GM13977 (cell line): ENCODE results near the gene FRMD4B.
"Not testable (repeated sequence)": the region's sequence is repeated elsewhere in the genome, so short reads cannot be mapped to it uniquely, and the experiment has no call there.

ENCODE experiments used
- DNase-seq: peaks from one replicate; pipeline ENCODE4 v3.0.0; 2012; ENCODE audit warnings: low spot score
- in situ Hi-C: fragments of 300-500 bp; cut with MboI; formaldehyde crosslinking; loops from one replicate; pipeline ENCODE4 v1.12.0; 2022; ENCODE audit warnings: low sequenced_read_pairs, low pct_unique_long_range_greater_than_20kb, mixed read lengths, inconsistent platforms; ENCODE audit not compliant: unreplicated experiment
- TF ChIP-seq, protein P1 (sequence below): IDR thresholded peaks from 2 replicates; pipeline ENCODE4 v1.5.1; 2012; ENCODE audit warnings: mild to moderate bottlenecking, control low read depth; ENCODE audit not compliant: insufficient read depth; ENCODE audit errors: extremely low read depth, missing control alignments

Gene FRMD4B

DNA sequence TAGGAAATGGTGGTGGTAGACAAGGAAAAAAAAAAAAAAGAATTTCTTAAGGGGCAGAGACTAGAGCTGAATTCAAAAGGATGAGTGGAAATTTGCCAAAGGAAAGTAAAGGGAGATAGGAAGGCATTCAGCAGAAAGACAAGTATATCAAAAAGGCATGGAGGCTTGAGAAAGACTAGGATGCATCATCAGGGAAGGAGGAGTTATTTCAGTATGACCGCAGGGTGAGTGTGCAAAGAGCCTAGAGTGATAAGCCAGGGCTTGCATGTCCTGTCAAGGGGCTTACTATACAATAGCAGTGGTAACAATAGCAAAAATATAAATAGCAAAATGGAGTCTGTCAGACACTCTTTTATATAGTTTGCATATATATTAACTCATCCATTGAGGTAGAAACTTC lies 112.0 kb downstream of the FRMD4B start:
- in situ Hi-C loops = no loop called here
- DNase-seq = no peak
- TF ChIP-seq, protein P1, sequence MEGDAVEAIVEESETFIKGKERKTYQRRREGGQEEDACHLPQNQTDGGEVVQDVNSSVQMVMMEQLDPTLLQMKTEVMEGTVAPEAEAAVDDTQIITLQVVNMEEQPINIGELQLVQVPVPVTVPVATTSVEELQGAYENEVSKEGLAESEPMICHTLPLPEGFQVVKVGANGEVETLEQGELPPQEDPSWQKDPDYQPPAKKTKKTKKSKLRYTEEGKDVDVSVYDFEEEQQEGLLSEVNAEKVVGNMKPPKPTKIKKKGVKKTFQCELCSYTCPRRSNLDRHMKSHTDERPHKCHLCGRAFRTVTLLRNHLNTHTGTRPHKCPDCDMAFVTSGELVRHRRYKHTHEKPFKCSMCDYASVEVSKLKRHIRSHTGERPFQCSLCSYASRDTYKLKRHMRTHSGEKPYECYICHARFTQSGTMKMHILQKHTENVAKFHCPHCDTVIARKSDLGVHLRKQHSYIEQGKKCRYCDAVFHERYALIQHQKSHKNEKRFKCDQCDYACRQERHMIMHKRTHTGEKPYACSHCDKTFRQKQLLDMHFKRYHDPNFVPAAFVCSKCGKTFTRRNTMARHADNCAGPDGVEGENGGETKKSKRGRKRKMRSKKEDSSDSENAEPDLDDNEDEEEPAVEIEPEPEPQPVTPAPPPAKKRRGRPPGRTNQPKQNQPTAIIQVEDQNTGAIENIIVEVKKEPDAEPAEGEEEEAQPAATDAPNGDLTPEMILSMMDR = no peak

DNA sequence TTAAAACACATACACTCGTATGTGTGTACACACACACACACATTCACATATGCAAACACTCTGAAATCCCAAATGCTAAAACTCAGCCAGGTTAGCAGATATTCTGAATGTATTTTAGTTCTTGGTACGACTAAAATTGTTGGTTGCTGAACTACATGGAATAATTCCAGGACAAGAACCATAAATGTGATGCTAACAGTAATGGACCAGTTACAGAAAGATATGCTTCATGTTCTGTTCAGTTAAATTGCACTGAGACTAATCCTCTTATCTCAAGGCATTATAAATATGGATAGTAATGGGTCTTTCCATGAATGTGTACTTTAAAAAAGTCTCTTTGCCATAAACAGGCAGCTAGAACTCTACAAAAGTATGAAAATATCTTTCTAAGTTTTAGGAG lies 113.3 kb downstream of the FRMD4B start:
- in situ Hi-C loops = no loop called here
- TF ChIP-seq, protein P1 = no peak
- no peak for DNase-seq

DNA sequence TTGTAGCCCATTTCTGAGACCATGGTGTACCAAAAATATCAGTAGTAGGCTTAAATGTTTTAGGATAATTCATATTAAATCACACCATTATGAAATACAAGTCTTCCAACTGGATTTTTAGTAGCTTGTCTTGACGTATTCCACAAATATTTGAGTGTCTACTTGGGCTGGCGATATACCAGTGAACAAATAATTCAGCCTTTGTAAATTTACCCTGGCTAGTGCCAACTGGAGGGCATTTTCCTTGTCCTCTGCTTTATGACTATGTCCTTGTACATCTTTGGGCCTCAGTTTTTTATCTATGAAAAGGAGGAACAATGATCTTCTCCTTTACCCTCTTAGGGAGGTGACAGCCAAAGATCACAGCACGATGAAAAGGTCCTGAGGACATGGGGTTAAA lies 114.8 kb downstream of the FRMD4B start:
- in situ Hi-C loops = no loop called here
- no peak for DNase-seq

DNA sequence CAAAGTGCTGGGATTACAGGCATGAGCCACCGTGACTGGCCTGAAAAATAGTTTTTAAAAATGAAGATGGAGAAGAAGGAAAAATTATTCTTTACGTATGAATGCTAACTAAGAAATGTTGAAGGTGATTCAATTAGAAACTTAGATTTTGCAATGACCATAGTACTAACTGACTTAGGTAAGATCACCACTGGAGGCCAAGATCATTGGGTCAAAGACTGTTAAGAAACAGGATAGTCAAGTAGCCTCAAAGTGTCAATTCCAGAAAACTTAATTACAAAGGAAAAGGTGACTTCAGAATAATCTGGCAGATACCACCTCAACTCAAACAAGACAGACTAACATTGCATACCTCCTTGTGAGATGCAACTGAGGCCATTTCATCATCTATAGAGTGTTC lies 119.3 kb downstream of the FRMD4B start:
- DNase-seq = no peak
- TF ChIP-seq, protein P1 = no peak
- in situ Hi-C loops = no loop called here

More for the DNA sequence above, 114.8 kb downstream of the FRMD4B start:
- TF ChIP-seq, protein P1 = no peak

DNA sequence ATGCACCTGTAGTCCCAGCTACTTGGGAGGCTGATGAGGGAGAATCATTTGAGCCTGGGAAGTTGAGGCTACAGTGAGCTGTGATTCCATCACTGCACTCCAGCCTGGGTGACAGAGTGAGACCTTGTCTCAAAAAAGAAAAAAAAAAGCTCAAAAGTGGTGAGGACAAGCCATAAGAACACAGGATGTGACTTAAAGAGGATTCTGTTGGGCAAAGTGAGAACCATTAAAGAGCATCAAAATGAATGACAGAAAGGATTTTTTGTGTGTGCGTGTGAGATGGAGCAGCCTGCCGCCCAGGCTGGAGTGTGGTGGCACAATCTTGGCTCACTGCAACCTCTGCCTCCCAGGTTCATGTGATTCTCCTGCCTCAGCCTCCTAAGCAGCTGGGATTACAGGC lies 119.8 kb downstream of the FRMD4B start:
- in situ Hi-C loops, DNase-seq: not testable (repeated sequence)

DNA sequence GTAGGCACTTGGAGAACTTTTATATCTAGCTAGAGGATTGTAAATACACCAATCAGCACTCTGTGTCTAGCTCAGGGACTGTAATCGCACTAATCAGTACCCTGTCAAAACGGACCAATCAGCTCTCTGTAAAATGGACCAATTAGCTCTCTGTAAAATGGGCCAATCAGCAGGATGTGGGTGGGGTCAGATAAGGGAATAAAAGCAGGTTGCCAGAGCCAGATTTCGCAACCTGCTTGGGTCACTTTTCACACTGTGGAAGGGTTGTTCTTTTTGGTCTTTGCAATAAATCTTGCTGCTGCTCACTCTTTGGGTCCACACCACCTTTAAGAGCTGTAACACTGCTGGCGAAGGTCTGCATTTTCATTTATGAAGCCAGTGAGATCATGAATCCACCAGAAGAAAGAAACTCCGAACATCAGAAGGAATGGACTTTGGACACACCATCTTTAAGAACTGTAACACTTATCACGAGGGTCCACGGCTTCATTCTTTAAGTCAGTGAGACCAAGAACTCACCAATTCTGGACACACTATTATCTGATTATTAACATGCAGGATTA lies 125.0 kb downstream of the FRMD4B start:
- in situ Hi-C loops = not testable (repeated sequence)

DNA sequence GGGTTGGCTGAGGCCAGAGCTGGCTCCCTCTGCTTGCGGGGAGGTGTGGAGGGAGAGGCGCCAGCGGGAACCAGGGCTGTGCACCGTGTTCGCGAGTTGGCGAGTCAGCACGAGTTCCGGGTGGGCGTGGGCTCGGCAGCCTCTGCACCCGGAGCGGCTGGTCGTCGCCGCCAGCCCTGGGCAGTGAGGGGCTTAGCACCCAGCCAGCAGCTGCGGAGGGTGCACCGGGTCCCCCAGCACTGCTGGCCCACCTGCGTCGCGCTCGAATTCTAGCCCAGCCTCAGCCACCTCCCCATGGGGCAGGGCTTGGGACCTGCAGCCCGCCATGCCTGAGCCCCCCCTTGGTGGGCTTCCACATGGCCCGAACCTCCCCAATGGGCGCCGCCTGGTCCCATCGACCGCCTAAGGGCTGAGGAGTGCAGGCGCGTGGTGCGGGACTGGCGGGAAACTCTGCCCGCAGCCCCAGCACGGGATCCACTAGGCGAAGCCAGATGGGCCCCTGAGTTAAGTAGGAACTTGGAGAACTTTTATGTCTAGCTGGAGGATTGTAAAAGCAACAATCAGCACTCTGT lies 125.6 kb downstream of the FRMD4B start:
- DNase-seq = no peak
- TF ChIP-seq, protein P1 = no peak
- in situ Hi-C loops = no loop called here

More for the DNA sequence above, 125.0 kb downstream of the FRMD4B start:
- not testable (repeated sequence) for DNase-seq

DNA sequence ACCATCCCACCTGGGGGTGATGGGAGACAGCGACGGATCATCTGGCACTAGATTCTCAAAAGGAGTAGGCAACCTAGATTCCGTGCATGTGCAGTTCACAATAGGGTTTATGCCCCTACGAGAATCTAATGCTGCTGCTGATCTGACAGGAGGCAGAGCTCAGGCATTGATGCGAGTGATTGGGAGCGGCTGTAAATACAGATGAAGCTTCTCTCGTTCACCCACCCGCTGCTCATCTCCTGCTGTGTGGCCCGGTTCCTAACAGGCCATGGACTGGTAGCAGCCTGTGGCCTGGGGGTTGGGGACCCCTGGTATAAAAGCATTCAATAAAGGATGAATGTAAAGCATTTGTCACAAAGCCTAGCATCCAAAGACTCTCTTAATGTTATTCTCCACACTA lies 126.8 kb downstream of the FRMD4B start:
- DNase-seq = no peak
- in situ Hi-C loops = no loop called here
- TF ChIP-seq, protein P1 = no peak
